Common myeloid progenitor, CD34-positive (primary cell): ENCODE data around the gene KRT28.

Experiments used
- CTCF ChIA-PET: fragments of 350-600 bp; sonication (Branson Sonifier 250); formaldehyde crosslinking; loops from one replicate; lab custom pipeline; 2021; ENCODE audit warnings: antibody characterized with exemption; lab: Charles Lee
- POLR2A ChIA-PET: fragments of 350-600 bp; sonication (Branson Sonifier 250); formaldehyde crosslinking; loops from one replicate; lab custom pipeline; 2021; ENCODE audit warnings: antibody characterized with exemption; lab: Charles Lee
- DNase-seq, 3 donors: peaks; one replicate each; pipeline versions ENCODE4 v3.0.0 to v3.0.0-alpha.2; 2013
- H3K27ac ChIP-seq, 2 experiments: 1 replicate in 1 of 2; 2 replicates in 1 of 2; pipeline ENCODE4 v1.7.0; 2013; ENCODE audit warnings: inconsistent platforms in 2 of 2, low read length in 2 of 2, mild to moderate bottlenecking in 2 of 2, low read depth in 1 of 2, moderate library complexity in 1 of 2; ENCODE audit not compliant: severe bottlenecking in 2 of 2, insufficient read depth in 1 of 2, poor library complexity in 1 of 2
- H3K27me3 ChIP-seq, 5 experiments: replicated peaks in 2 of 5; 1 replicate in 3 of 5; 2 replicates in 2 of 5; pipeline versions ENCODE4 v1.6.1 to v1.7.0; 2013; ENCODE audit warnings: low read length in 4 of 5, mild to moderate bottlenecking in 2 of 5, moderate library complexity in 2 of 5, inconsistent platforms in 1 of 5; ENCODE audit not compliant: insufficient read depth in 5 of 5, control insufficient read depth in 4 of 5
- H3K36me3 ChIP-seq, 4 experiments: 1 replicate in 2 of 4; 2 replicates in 2 of 4; pipeline versions ENCODE4 v1.6.1 to v1.7.0; 2013; ENCODE audit warnings: low read length in 3 of 4, control low read depth in 1 of 4, mild to moderate bottlenecking in 1 of 4; ENCODE audit not compliant: control insufficient read depth in 4 of 4, insufficient read depth in 4 of 4
- H3K4me1 ChIP-seq, 4 experiments: 1 replicate in 3 of 4; 2 replicates in 1 of 4; pipeline versions ENCODE4 v1.6.1 to v1.7.1; 2013; ENCODE audit warnings: low read length in 3 of 4, mild to moderate bottlenecking in 3 of 4, control low read depth in 1 of 4, inconsistent platforms in 1 of 4, moderate library complexity in 1 of 4; ENCODE audit not compliant: control insufficient read depth in 4 of 4, insufficient read depth in 4 of 4; ENCODE audit errors: control extremely low read depth in 1 of 4
- H3K4me3 ChIP-seq, 7 experiments: 1 replicate in 4 of 7; 2 replicates in 3 of 7; pipeline versions ENCODE4 v1.5.1 to v1.7.0; 2013; ENCODE audit warnings: mild to moderate bottlenecking in 7 of 7, low read length in 6 of 7, moderate library complexity in 6 of 7, inconsistent platforms in 2 of 7, low read depth in 2 of 7, control low read depth in 1 of 7; ENCODE audit not compliant: insufficient read depth in 4 of 7, control insufficient read depth in 1 of 7; ENCODE audit errors: extremely low read depth in 1 of 7
- H3K9me3 ChIP-seq, 5 experiments: 1 replicate in 4 of 5; 2 replicates in 1 of 5; pipeline versions ENCODE4 v1.6.1 to v1.7.1; 2013; ENCODE audit warnings: low read length in 4 of 5, mild to moderate bottlenecking in 2 of 5, inconsistent platforms in 1 of 5, low read depth in 1 of 5, moderate library complexity in 1 of 5; ENCODE audit not compliant: control insufficient read depth in 4 of 5, insufficient read depth in 2 of 5; ENCODE audit errors: control extremely low read depth in 1 of 5
- WGBS: methylation state at CpG from one replicate; pipeline ENCODE4 v1.1.5; 2013; ENCODE audit not compliant: insufficient coverage; 5-methylcytosine and 5-hydroxymethylcytosine counted together

KRT28 gene

DNA sequence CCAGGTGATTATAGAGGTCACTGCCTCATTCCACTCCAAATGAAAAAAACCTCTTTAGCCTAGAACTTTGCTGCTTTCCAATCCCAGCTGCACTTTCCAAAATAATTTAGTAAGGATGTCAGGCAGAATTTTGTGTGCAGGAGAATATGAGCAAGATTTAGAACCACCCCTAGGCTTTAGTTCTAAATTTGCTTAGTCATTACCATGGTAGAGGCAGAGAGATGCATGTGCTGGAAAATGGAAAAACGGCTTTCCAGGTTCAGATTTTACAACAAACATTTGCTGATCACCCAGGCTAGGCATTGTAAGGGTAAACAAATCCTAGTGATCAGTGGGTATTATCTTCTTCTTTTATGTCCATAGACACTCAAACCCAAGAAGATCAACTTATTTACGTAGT lies 34.1 kb downstream of the KRT28 start:
- CTCF ChIA-PET, result no interaction called here
- DNase-seq, result no peak
- Histone ChIP-seq H3K27ac (no peak overlapping the region), H3K27me3 (peaks cover 3 to 35% (median 14%) of the 10 kb centered on the region in 5 experiments), H3K4me3 (no peak overlapping the region), H3K4me1 (no peaks in the 10 kb centered on the region), H3K9me3 (peaks cover 0 to 45% (median 21%) of the 10 kb centered on the region in 5 experiments), H3K36me3 (no peaks in the 10 kb centered on the region)
- POLR2A ChIA-PET, result no interaction called here
- WGBS, result 100% methylated on average over 1 of the region's 2 CpGs

DNA sequence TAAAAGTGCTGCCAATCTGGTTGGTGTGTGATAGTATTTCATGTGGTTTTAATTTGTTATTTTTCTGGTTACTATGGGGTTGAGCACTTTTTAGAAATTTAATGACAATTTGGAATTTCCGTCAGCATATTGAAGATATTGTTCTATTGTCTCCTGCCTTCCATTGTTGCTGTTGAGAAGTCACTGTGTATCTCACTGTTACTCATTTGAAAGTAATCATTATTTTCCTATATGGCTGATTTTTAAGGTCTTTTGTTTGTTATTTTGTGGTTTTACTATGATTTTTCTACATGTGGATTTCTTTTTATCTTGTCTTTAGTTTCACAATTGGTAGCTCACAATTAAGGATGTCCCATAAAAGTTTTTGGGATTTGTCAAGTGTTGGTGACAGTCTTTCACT lies 36.0 kb downstream of the KRT28 start:
- CTCF ChIA-PET, result no interaction called here
- POLR2A ChIA-PET, result no interaction called here
- Histone ChIP-seq H3K4me3 (no peak overlapping the region), H3K4me1 (no peaks in the 10 kb centered on the region), H3K27ac (no peak overlapping the region), H3K36me3 (no peaks in the 10 kb centered on the region), H3K9me3 (peaks cover 4 to 63% (median 27%) of the 10 kb centered on the region in 5 experiments), H3K27me3 (peaks cover 3 to 22% (median 8%) of the 10 kb centered on the region in 5 experiments)
- peak in 1 of 3 donors; percentile 3 for DNase-seq
- WGBS, result no CpG with 5 or more reads among the region's 1 CpG

DNA sequence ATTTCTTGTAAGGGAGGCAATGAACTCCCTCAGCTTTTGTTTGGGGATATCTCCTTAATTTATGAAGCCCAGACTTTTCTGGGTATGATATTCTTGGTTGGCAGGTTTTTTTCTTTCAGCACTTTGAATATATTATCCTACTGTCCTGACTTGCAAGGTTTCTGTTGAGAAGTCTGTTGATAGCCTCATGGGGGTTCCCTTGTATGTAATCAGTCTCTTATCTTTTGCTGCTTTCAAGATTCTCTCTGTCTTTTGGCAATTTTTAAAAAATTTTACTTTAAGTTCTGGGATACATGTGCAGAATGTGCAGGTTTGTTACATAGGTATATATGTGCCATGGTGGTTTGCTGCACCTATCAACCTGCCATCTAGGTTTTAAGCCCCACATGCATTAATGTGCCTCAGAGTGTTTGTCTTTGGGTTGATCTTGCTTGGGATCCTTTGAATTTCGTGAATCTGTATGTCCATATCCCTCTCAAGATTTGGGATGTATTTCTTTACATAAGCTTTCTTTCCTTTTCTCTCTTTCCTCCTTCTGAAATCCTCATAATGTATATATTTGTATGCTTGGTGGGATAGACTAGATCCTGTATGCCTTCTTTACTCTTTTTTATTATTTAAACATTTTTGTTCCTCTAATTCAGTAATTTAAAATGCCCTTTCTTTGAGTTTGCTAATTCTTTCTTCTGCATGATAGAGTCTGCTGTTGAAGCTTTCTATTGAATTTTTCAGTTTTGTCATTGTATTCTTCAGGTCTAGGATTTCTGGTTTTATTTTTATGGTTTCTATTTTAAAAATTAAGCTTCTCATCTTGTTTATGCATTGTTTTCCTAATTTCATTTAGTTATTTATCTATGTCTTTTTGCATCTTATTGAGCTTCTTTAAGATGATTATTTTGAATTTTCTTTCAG lies 39.4 kb downstream of the KRT28 start:
- ChIA-PET POLR2A (interaction anchor here (0.7 kb wide), 1 partner anchor 33 kb away, joined by 7 read pairs; no protein-coding TSS in a partner anchor), CTCF (no interaction called here)
- H3K9me3 ChIP-seq, result peaks cover 9 to 64% (median 27%) of the 10 kb centered on the region in 5 experiments
- WGBS, result no CpG with 5 or more reads among the region's 1 CpG
- no peaks in the 10 kb centered on the region for H3K4me1 ChIP-seq
- no peaks in the 10 kb centered on the region for H3K36me3 ChIP-seq
- peaks cover 0 to 13% (median 3%) of the 10 kb centered on the region in 5 experiments for H3K27me3 ChIP-seq
- no peak for DNase-seq
- no peak overlapping the region for H3K27ac ChIP-seq
- H3K4me3 ChIP-seq, result no peak overlapping the region

DNA sequence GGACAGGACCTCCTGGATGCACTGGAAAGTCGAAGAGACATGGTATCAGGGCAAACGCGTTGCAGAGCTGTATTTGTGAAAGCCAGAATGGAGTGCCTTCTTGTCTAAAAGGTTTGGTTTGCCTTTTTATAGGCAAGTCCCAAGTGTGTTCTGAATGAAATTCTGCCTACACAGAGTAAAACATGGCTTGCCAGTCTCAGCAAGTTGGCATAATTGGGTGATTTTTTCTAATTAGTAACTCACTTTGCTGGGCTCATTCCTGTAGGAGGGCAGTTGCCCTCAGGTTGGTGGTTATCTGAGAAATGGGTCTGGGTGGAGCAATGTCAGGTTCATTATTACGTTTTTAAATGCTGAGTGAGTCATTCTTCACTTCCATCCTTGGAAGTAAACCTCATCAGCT lies 44.5 kb downstream of the KRT28 start, which contains the start of gene KRT25:
Gene KRT25, minus strand, starts transcription at position 101 of the 400 bp plus-strand sequence. Its CDS starts 60 bp downstream, at position 41.
- DNase-seq, result no peak
- H3K27ac ChIP-seq, result no peak within 1 kb of the TSS
- WGBS, result 77% methylated on average over 4 of the region's 4 CpGs
- peaks cover 3 to 29% (median 9%) of the 10 kb centered on the region in 5 experiments for H3K27me3 ChIP-seq
- H3K9me3 ChIP-seq, result peaks cover 0 to 17% (median 3%) of the 10 kb centered on the region in 5 experiments
- ChIA-PET POLR2A (no interaction called here), CTCF (no interaction called here)
- no peak within 1 kb of the TSS for H3K4me3 ChIP-seq
- no peaks in the 10 kb centered on the region for H3K36me3 ChIP-seq
- no peaks in the 10 kb centered on the region for H3K4me1 ChIP-seq

DNA sequence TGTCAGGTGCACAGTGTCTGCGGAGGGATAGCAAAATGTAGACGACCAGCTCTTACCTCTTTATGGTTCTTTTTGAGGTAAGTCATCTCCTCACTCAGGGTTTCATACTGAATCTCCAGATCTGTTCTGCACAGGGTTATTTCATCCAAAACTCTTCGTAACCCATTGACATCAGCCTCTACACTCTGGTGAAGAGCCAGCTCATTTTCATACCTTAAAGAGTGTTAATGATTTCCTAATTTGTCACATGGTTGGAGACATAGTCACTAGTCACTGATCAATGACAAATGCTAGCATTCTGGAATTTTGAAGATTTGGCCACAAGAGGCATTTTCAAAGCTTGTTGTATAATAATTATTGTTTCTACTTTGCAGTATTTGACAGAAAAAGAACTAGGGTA lies 46.0 kb downstream of the KRT28 start:
- DNase-seq, result no peak
- no peaks in the 10 kb centered on the region for H3K4me1 ChIP-seq
- H3K27ac ChIP-seq, result no peak overlapping the region
- peaks cover 0 to 6% (median under 1%) of the 10 kb centered on the region in 5 experiments for H3K9me3 ChIP-seq
- 80% methylated on average over 1 of the region's 3 CpGs for WGBS
- H3K27me3 ChIP-seq, result peaks cover 5 to 38% (median 12%) of the 10 kb centered on the region in 5 experiments
- ChIA-PET CTCF (no interaction called here), POLR2A (interaction anchor here (0.6 kb wide), 1 partner anchor 94 kb away, joined by 4 read pairs; no protein-coding TSS in a partner anchor)
- no peaks in the 10 kb centered on the region for H3K36me3 ChIP-seq
- H3K4me3 ChIP-seq, result no peak overlapping the region

DNA sequence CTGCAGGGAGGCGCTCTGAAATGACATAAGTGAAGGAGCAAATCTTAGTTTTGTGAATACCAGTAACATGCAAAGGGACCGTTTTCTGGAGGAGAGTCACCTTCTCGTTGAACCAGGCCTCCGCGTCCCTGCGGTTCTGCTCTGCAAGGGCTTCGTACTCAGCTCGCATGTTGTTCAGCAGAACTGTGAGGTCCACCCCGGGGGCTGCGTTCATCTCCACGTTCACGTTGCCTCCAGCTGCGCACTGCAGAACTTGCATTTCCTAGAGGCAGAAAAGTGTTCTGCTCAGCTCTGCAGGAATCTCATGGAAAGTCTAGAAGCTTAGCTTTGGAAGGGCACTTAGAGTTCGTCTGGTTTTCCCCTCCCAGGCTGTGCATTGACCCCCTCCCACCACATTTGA lies 48.7 kb downstream of the KRT28 start:
- 90% methylated on average over 13 of the region's 14 CpGs for WGBS
- POLR2A ChIA-PET, result no interaction called here
- DNase-seq, result no peak
- Histone ChIP-seq H3K9me3 (peaks cover 0 to 4% (median 0%) of the 10 kb centered on the region in 5 experiments), H3K27ac (no peak overlapping the region), H3K27me3 (peaks cover 5 to 47% (median 16%) of the 10 kb centered on the region in 5 experiments), H3K4me3 (no peak overlapping the region), H3K4me1 (no peaks in the 10 kb centered on the region), H3K36me3 (no peaks in the 10 kb centered on the region)
- CTCF ChIA-PET, result no interaction called here

DNA sequence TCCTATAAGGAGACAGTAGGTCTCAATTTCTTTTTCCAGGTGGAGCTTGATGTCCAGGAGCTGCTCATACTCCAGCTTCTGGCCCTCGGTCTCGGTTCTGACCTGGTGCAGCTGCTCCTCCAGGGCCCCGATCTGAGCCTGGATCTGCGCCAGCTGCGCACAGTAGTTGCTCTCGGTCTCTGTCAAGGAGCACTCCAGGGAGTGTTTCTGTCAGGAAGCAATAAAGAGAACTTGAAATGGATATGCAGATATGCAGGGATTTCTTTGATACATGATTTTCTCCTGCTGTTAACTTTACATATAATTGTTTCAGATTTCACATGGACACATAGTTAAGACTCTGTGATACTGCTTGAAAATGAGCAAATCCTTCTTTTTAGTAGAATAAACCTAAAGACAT lies 49.4 kb downstream of the KRT28 start:
- H3K36me3 ChIP-seq, result no peaks in the 10 kb centered on the region
- no peak overlapping the region for H3K4me3 ChIP-seq
- POLR2A ChIA-PET, result no interaction called here
- H3K4me1 ChIP-seq, result no peaks in the 10 kb centered on the region
- H3K9me3 ChIP-seq, result peaks cover 0 to 4% (median 0%) of the 10 kb centered on the region in 5 experiments
- no peak for DNase-seq
- CTCF ChIA-PET, result no interaction called here
- peaks cover 3 to 50% (median 15%) of the 10 kb centered on the region in 5 experiments for H3K27me3 ChIP-seq
- WGBS, result 100% methylated on average over 2 of the region's 6 CpGs
- H3K27ac ChIP-seq, result no peak overlapping the region
